Skeletal muscle tissue (tissue), 4 donors: ENCODE measurements around the gene ARL8B. TPM values are rescaled to one million over a fixed set of nuclear protein-coding genes. Genes with fewer than 3 reads are reported as not detected.

Experiments
- H3K27ac ChIP-seq: one replicate; pipeline ENCODE4 v1.7.0; 2013; ENCODE audit warnings: mild to moderate bottlenecking, low read depth, low read length, inconsistent platforms
- H3K27me3 ChIP-seq, 3 donors: one replicate each; pipeline ENCODE4 v1.7.0; 2013; ENCODE audit warnings: low read length in 3 of 3; ENCODE audit not compliant: control insufficient read depth in 3 of 3, insufficient read depth in 3 of 3
- H3K36me3 ChIP-seq, 3 donors: one replicate each; pipeline ENCODE4 v1.7.0; 2013; ENCODE audit warnings: low read length in 3 of 3; ENCODE audit not compliant: control insufficient read depth in 3 of 3, insufficient read depth in 3 of 3
- H3K4me1 ChIP-seq, 3 donors: one replicate each; pipeline ENCODE4 v1.7.0; 2013; ENCODE audit warnings: low read length in 3 of 3, mild to moderate bottlenecking in 3 of 3; ENCODE audit not compliant: control insufficient read depth in 3 of 3, insufficient read depth in 3 of 3
- H3K4me3 ChIP-seq, 3 donors: one replicate each; pipeline ENCODE4 v1.7.0; 2013; ENCODE audit warnings: low read length in 3 of 3
- H3K9ac ChIP-seq, 3 donors: one replicate each; pipeline ENCODE4 v1.7.0; 2013; ENCODE audit warnings: low read length in 3 of 3, mild to moderate bottlenecking in 3 of 3, moderate library complexity in 2 of 3, low read depth in 1 of 3
- H3K9me3 ChIP-seq, 3 donors: one replicate each; pipeline ENCODE4 v1.7.0; 2013; ENCODE audit warnings: low read length in 3 of 3; ENCODE audit not compliant: control insufficient read depth in 3 of 3
- total RNA-seq: library from RNA; depleted of rRNA; stranded (reverse); fragments of >200 nt; gene quantifications from one replicate; pipeline ENCODE4 v1.2.3, GENCODE V29; 2014
- donor health status: Osteomylitis.

Gene ARL8B
- total RNA-seq, 1 donor from 2014 or later: 59.0 TPM

GRCh38 chr3:5087209-5087608, 34.9 kb upstream of the ARL8B start:
- Histone ChIP-seq H3K27me3 (peaks cover 0 to 5% (median 0%) of the 10 kb centered on the region in 3 donors), H3K9me3 (no peaks in the 10 kb centered on the region), H3K4me1 (no peaks in the 10 kb centered on the region), H3K9ac (no peak overlapping the region), H3K4me3 (no peak overlapping the region), H3K27ac (no peak overlapping the region), H3K36me3 (no peaks in the 10 kb centered on the region)

DNA sequence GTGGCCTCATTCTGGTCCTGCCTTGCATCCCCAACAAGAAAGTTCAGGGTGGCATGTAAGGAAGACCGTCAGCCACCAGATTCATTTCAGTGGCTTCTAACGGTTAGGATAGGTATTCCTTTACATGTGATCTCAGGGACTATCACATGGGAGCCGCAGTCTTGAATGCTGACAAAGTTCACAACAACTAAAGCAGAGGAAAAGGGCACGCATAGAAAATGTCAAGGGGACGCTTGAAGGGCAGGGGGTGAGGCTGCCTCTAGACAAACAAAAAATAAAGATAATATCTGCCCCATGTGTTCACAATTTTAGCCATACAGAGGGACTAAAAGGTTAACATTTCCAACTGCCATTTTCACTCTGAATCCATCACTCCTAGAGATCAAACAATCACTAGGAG, 31.9 kb upstream of the ARL8B start:
- H3K4me1 ChIP-seq: no peaks in the 10 kb centered on the region
- no peak overlapping the region for H3K27ac ChIP-seq
- peaks cover 0 to 2% (median 0%) of the 10 kb centered on the region in 3 donors for H3K27me3 ChIP-seq
- no peaks in the 10 kb centered on the region for H3K36me3 ChIP-seq
- no peak overlapping the region for H3K4me3 ChIP-seq
- no peak overlapping the region for H3K9ac ChIP-seq
- no peaks in the 10 kb centered on the region for H3K9me3 ChIP-seq

- Histone ChIP-seq H3K9ac (no peak overlapping the region), H3K9me3 (no peaks in the 10 kb centered on the region), H3K4me3 (no peak overlapping the region), H3K27ac (no peak overlapping the region), H3K4me1 (peaks cover 0 to 4% (median 4%) of the 10 kb centered on the region in 3 donors), H3K36me3 (no peaks in the 10 kb centered on the region), H3K27me3 (peaks cover 0 to 2% (median 0%) of the 10 kb centered on the region in 3 donors)
Observed at GRCh38 chr3:5092018-5092417, 30.1 kb upstream of the ARL8B start.

GRCh38 chr3:5093731-5094130, 28.4 kb upstream of the ARL8B start:
- Histone ChIP-seq H3K4me3 (no peak overlapping the region), H3K36me3 (no peaks in the 10 kb centered on the region), H3K9me3 (no peaks in the 10 kb centered on the region), H3K9ac (no peak overlapping the region), H3K4me1 (peaks cover 0 to 4% (median 4%) of the 10 kb centered on the region in 3 donors), H3K27ac (no peak overlapping the region), H3K27me3 (peaks cover 0 to 7% (median 0%) of the 10 kb centered on the region in 3 donors)

DNA sequence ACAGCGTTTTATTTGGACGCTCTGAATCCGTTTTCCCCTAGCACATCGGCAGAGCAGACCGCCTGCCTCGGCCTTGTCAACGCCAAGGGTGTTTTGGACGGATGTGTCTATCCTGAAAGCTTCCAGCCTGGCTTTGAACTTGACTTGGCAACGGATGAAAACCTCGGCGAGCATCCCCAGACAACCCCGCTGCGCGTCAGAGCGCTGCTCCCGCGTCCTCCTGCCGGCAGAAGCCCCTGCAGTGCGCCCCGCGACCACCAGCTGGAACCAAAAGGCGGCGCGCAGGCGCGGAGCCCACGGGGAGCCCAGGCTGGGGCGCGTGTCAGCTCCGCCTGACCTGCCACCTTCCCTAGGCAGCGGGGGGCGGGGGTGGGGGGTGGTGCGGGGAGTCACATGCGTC, 26.2 kb upstream of the ARL8B start:
- Histone ChIP-seq H3K27ac (no peak overlapping the region), H3K9me3 (no peaks in the 10 kb centered on the region), H3K9ac (peak overlapping the region in 1 of 3 donors; percentile 71), H3K4me1 (peaks cover 0 to 4% (median 4%) of the 10 kb centered on the region in 3 donors), H3K27me3 (peaks cover 0 to 7% (median 0%) of the 10 kb centered on the region in 3 donors), H3K36me3 (no peaks in the 10 kb centered on the region), H3K4me3 (peak overlapping the region; percentile 35 to 67 (median 64))

GRCh38 chr3:5096336-5097008, 25.6 kb upstream of the ARL8B start:
- Histone ChIP-seq H3K9ac (no peak overlapping the region), H3K27me3 (peaks cover 0 to 5% (median 0%) of the 10 kb centered on the region in 3 donors), H3K4me3 (peak overlapping the region in 2 of 3 donors; percentile 22 to 64), H3K36me3 (no peaks in the 10 kb centered on the region), H3K27ac (no peak overlapping the region), H3K4me1 (peaks cover 0 to 4% (median 4%) of the 10 kb centered on the region in 3 donors), H3K9me3 (no peaks in the 10 kb centered on the region)

- no peaks in the 10 kb centered on the region for H3K9me3 ChIP-seq
- H3K4me1 ChIP-seq: peaks cover 0 to 4% (median 4%) of the 10 kb centered on the region in 3 donors
- H3K36me3 ChIP-seq: no peaks in the 10 kb centered on the region
- no peak overlapping the region for H3K4me3 ChIP-seq
- H3K27ac ChIP-seq: no peak overlapping the region
- peaks cover 0 to 5% (median 0%) of the 10 kb centered on the region in 3 donors for H3K27me3 ChIP-seq
- H3K9ac ChIP-seq: no peak overlapping the region
Observed at GRCh38 chr3:5098346-5098745, 23.7 kb upstream of the ARL8B start.

DNA sequence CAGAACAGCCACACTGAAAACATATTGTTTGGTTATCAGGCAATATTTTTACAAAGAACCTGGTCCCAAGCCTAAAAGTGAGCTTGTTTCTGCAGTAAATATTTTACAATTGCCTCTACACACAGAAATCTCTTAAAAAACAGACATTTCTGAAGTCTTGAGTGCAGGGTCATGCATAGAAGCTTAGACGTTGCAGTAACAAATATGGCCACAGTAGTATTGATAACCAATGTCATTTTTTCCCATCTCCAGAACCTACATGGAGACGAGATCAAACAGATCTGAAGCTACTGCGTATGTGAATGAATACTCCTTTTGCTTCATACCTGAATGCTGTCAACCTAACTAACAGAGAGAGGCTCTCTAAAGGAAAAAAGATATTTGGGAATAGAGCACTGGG, 19.6 kb upstream of the ARL8B start:
- Histone ChIP-seq H3K4me1 (no peaks in the 10 kb centered on the region), H3K36me3 (no peaks in the 10 kb centered on the region), H3K9me3 (no peaks in the 10 kb centered on the region), H3K27me3 (peaks cover 0 to 5% (median 0%) of the 10 kb centered on the region in 3 donors), H3K9ac (no peak overlapping the region), H3K4me3 (no peak overlapping the region), H3K27ac (no peak overlapping the region)

GRCh38 chr3:5103743-5104142, 18.3 kb upstream of the ARL8B start:
- Histone ChIP-seq H3K4me3 (no peak overlapping the region), H3K36me3 (no peaks in the 10 kb centered on the region), H3K9me3 (no peaks in the 10 kb centered on the region), H3K27me3 (no peaks in the 10 kb centered on the region), H3K4me1 (no peaks in the 10 kb centered on the region), H3K27ac (no peak overlapping the region), H3K9ac (no peak overlapping the region)

DNA sequence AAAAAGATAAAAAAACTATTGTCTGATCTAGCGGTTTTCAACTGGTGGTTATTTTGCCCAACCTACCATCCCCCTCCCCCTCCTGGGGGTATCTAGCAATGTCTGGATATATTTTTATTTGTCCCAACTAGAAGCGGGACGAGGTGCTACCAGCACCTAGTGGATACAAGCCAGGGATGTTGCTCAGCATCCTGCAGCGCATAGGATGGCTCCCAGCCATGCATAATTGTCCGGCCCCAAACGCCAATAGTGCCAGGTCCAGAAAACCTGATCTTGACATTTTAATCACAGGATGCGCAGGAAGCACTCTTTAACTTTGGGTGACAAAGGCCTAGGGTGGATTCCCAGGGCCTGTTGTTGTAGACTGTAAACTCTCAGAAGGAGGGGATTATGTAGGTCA, 17.0 kb upstream of the ARL8B start:
- Histone ChIP-seq H3K27ac (no peak overlapping the region), H3K36me3 (no peaks in the 10 kb centered on the region), H3K27me3 (no peaks in the 10 kb centered on the region), H3K4me1 (no peaks in the 10 kb centered on the region), H3K4me3 (no peak overlapping the region), H3K9me3 (no peaks in the 10 kb centered on the region), H3K9ac (no peak overlapping the region)
